HG03378 (cell line): ENCODE measurements around the gene WBP1.

Experiments used
- ATAC-seq: cut with Tn5 transposase; IDR thresholded peaks from one replicate; pipeline ENCODE4 v1.9.1; 2021; ENCODE audit warnings: mild to moderate bottlenecking, moderate library complexity; ENCODE audit not compliant: unreplicated experiment

Gene WBP1

GRCh38 chr2:74501335-74502071 lies 43.3 kb downstream of the WBP1 start:
- ATAC-seq: no peak

- ATAC-seq: no peak
Measured at GRCh38 chr2:74502147-74502719, 44.0 kb downstream of the WBP1 start.

GRCh38 chr2:74502720-74503505 lies 44.7 kb downstream of the WBP1 start:
- no peak for ATAC-seq

DNA sequence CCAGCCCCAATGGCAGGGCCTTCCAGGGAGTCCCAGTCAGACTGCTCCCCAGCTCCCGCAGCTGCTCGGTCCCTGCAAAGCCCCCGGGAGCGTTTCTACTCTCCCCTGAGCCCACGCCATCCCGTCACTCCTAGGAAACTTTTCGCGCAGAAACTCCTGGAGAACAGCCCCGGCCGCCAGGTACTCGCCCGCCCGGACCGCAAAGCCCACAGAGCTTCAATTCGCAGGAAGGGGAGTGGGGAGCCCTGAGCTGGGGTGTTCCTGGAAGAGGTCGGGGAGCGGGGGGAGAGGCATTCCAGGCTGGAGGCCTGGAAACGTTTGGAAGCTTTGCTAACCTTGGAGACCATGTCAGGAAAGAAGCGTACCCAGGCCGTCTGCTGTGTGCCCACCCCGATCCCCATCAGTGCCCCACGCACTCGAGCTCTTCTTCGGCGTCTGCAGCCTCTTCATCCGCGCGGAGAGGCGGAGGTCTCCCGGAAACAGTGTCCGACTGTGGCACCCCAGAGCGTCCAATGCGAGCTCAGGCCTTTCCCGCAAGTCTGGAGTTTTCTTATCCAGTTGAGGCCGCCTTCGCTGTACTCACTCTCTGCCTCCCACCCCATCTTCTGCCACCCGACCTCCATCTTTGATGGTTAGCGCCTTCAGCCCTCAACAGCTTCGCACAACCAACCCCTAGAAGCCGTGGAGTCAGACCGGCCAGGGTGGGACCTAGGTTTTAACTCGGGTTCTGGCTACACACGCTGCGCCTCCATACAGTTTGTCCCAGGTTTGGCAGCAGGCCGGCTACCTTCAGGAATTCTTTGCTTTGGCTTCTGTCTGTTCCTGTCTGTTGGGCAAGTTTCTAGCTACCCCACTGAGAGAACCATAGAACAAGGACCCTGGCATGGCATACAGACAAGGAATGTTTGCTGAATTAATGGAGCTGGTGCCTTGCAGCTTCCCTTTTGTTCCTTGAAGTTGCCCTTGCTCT lies 45.6 kb downstream of the WBP1 start:
- ATAC-seq: no peak

GRCh38 chr2:74504591-74504990 lies 46.4 kb downstream of the WBP1 start:
- ATAC-seq: no peak

DNA sequence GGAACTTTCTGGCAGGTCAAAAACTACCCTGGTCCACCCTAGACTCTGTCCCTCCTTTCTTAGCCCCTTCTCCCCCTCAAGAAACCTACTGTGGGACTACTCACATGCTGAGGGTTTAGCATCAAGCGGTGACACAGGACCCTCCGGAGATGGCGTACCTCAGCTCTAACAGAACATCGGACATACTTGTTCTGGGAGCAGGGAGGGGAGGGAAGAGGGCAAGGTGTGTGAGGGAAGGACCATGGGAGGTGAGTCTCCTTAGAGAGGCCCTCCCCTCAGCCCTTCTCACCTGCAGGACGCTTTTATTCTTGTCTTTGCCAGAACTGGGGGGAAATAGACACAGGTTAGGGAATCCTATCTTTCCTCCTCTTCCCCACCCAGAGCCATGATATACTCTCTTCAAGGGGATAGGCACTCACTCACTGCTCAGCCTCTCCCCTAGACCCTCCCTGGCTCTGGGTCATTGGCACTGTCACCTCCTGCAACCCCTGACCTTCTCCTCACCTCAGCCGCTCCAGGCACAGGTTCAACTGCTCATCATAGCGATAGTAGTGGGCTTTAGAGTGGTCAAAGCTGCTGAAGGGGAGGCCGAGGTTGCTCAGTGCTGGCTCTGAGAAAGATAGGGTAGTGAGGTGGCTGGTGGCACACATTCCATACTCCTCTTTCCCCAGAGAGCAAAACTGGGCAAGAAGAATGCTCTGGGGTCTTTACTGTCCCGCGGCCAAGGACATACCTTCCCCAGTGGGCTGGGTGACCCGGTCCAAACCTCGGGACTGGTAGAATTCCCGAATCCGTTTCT lies 47.4 kb downstream of the WBP1 start:
- no peak for ATAC-seq

- ATAC-seq: peak; percentile 88
Measured at GRCh38 chr2:74507145-74507925, 49.1 kb downstream of the WBP1 start, which contains the start of gene PCGF1. Gene PCGF1, minus strand, starts transcription at chr2:74507695. Its CDS starts 27 bp downstream, at chr2:74507668.

DNA sequence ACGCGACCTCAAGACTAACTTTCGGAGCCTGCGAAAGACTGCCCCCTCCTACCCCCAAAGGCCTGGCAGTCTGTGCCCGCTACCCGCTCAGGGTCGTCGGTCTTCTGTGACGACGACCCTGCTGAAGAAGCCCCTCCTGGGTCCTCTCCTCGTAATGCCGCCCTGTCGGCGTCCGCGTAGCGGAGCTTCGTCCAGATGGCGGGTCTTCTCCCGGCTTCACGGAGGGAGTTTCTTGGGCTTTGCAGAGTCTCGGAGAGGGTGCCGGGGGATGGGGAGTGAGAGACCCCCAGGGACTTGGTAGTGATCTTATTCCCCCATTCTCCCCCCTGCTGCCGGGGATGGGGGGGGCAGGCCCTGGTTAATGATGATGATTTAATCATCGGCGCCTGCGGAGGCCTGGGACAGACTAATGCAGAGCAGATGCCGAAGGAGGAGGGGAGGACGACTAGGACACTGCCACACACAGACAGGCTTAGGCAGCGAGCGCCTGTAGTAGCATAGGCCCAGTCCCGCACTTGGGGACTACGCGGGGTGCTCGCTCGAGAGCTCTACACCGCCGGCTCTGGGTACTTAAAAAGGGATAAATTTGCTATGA lies 49.8 kb downstream of the WBP1 start:
- peak; percentile 1 for ATAC-seq

GRCh38 chr2:74510272-74510671 lies 52.0 kb downstream of the WBP1 start:
- ATAC-seq: no peak
